Kidney (tissue), 14 donors: Measurements from ENCODE around the gene ATP6V1G2. TPM values are rescaled to one million over a fixed set of nuclear protein-coding genes. Genes with fewer than 3 reads are reported as not detected.

Experiments
- DNase-seq, 5 donors: peaks; one replicate each; pipeline ENCODE4 v3.0.0-alpha.2; 2013 to 2020
- FAIRE-seq: peaks from 2 replicates; lab custom pipeline; 2012; peaks lifted over from hg19 to GRCh38; lab: Jason Lieb, UNC
- H3K27ac ChIP-seq, 2 donors: one replicate each; pipeline ENCODE4 v1.7.0; 2013; ENCODE audit warnings: low read depth in 2 of 2, low read length in 2 of 2, inconsistent platforms in 1 of 2
- H3K27me3 ChIP-seq: one replicate; pipeline ENCODE4 v1.7.1; 2013; ENCODE audit warnings: low read length, inconsistent platforms; ENCODE audit not compliant: control insufficient read depth, insufficient read depth
- H3K36me3 ChIP-seq, 3 donors: one replicate each; pipeline versions ENCODE4 v1.7.0 to v1.7.1; 2013; ENCODE audit warnings: low read length in 3 of 3, control low read depth in 1 of 3, inconsistent platforms in 1 of 3; ENCODE audit not compliant: insufficient read depth in 3 of 3, control insufficient read depth in 2 of 3
- H3K4me1 ChIP-seq, 3 donors: one replicate each; pipeline versions ENCODE4 v1.7.0 to v1.7.1; 2013; ENCODE audit warnings: low read length in 3 of 3, inconsistent platforms in 1 of 3, low read depth in 1 of 3; ENCODE audit not compliant: control insufficient read depth in 2 of 3, insufficient read depth in 2 of 3
- H3K4me3 ChIP-seq, 3 donors: one replicate each; pipeline versions ENCODE4 v1.7.0 to v1.8.1; 2013; ENCODE audit warnings: low read length in 3 of 3, control low read depth in 1 of 3, inconsistent platforms in 1 of 3
- H3K9ac ChIP-seq, 3 donors: one replicate each; pipeline versions ENCODE4 v1.7.0 to v1.7.1; 2013; ENCODE audit warnings: low read length in 3 of 3, control low read depth in 1 of 3, inconsistent platforms in 1 of 3
- H3K9me3 ChIP-seq, 3 donors: one replicate each; pipeline versions ENCODE4 v1.7.0 to v1.7.1; 2013; ENCODE audit warnings: low read length in 3 of 3, control low read depth in 1 of 3, inconsistent platforms in 1 of 3; ENCODE audit not compliant: control insufficient read depth in 2 of 3, insufficient read depth in 1 of 3
- intact Hi-C: fragments of 100-400 bp; cut with DNase I; formaldehyde crosslinking; loops from one replicate; pipeline ENCODE4 v1.11.1; 2022
- polyA plus RNA-seq: library from polyadenylated mRNA; stranded (reverse); fragments of 350-450 nt; fragmentation: Illumina TruSeq; extraction: RNeasy Lipid Tissue Mini Kit (QIAGEN cat#74804); gene quantifications from one replicate; pipeline ENCODE4 v1.2.3, GENCODE V29; 2014; ENCODE audit warnings: low read depth, low replicate concordance; ENCODE audit not compliant: insufficient read depth
- total RNA-seq: library from RNA; stranded (reverse); fragmentation: NEBNext Ultra II Directional; extraction: Animal tissue kit (Norgen Biotek cat#: 25700); gene quantifications from one replicate; pipeline ENCODE4 v1.2.1, GENCODE V29; 2021
- TF ChIP-seq, protein P1 (sequence below): IDR thresholded peaks from 3 replicates; pipeline ENCODE4 v1.5.1; 2012; ENCODE audit warnings: mild to moderate bottlenecking, moderate library complexity, borderline replicate concordance; ENCODE audit not compliant: insufficient read depth; ENCODE audit errors: extremely low read depth
- donor health status: control.
- donor health status: control.
- donor health status: control.
- donor health status: control.
- donor health status: control.
- donor health status: DM: yes; HTN: yes; CAD: no.
- donor health status: Normal renal cell carcinoma (clear cell type).

ATP6V1G2 gene
- total and polyA plus RNA-seq, 2 donors from 2014 or later: 1.2 to 6.0 TPM

DNA sequence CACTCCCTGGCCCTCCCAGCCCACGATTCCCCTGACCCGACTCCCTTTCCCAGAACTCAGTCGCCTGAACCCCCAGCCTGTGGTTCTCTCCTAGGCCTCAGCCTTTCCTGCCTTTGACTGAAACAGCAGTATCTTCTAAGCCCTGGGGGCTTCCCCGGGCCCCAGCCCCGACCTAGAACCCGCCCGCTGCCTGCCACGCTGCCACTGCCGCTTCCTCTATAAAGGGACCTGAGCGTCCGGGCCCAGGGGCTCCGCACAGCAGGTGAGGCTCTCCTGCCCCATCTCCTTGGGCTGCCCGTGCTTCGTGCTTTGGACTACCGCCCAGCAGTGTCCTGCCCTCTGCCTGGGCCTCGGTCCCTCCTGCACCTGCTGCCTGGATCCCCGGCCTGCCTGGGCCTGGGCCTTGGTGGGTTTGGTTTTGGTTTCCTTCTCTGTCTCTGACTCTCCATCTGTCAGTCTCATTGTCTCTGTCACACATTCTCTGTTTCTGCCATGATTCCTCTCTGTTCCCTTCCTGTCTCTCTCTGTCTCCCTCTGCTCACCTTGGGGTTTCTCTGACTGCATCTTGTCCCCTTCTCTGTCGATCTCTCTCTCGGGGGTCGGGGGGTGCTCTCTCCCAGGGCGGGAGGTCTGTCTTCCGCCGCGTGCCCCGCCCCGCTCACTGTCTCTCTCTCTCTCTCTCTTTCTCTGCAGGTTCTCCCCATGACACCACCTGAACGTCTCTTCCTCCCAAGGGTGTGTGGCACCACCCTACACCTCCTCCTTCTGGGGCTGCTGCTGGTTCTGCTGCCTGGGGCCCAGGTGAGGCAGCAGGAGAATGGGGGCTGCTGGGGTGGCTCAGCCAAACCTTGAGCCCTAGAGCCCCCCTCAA, 25.9 kb upstream of the ATP6V1G2 start, which contains the start of gene LTA:
Gene LTA (plus strand): TSS at position 249 of the 871 bp plus-strand sequence. CDS start 454 bp downstream, at position 703.
- no peak within 1 kb of the TSS for H3K4me3 ChIP-seq
- no peaks in the 10 kb centered on the region for H3K27me3 ChIP-seq
- FAIRE-seq: no peak
- no peaks in the 10 kb centered on the region for H3K36me3 ChIP-seq
- intact Hi-C loops: no loop called here
- peak in 1 of 5 donors; percentile 72 for DNase-seq
- TF ChIP-seq, protein P1, sequence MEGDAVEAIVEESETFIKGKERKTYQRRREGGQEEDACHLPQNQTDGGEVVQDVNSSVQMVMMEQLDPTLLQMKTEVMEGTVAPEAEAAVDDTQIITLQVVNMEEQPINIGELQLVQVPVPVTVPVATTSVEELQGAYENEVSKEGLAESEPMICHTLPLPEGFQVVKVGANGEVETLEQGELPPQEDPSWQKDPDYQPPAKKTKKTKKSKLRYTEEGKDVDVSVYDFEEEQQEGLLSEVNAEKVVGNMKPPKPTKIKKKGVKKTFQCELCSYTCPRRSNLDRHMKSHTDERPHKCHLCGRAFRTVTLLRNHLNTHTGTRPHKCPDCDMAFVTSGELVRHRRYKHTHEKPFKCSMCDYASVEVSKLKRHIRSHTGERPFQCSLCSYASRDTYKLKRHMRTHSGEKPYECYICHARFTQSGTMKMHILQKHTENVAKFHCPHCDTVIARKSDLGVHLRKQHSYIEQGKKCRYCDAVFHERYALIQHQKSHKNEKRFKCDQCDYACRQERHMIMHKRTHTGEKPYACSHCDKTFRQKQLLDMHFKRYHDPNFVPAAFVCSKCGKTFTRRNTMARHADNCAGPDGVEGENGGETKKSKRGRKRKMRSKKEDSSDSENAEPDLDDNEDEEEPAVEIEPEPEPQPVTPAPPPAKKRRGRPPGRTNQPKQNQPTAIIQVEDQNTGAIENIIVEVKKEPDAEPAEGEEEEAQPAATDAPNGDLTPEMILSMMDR: no peak
- H3K4me1 ChIP-seq: no peaks in the 10 kb centered on the region
- H3K9ac ChIP-seq: no peak within 1 kb of the TSS
- no peak within 1 kb of the TSS for H3K27ac ChIP-seq
- no peaks in the 10 kb centered on the region for H3K9me3 ChIP-seq

DNA sequence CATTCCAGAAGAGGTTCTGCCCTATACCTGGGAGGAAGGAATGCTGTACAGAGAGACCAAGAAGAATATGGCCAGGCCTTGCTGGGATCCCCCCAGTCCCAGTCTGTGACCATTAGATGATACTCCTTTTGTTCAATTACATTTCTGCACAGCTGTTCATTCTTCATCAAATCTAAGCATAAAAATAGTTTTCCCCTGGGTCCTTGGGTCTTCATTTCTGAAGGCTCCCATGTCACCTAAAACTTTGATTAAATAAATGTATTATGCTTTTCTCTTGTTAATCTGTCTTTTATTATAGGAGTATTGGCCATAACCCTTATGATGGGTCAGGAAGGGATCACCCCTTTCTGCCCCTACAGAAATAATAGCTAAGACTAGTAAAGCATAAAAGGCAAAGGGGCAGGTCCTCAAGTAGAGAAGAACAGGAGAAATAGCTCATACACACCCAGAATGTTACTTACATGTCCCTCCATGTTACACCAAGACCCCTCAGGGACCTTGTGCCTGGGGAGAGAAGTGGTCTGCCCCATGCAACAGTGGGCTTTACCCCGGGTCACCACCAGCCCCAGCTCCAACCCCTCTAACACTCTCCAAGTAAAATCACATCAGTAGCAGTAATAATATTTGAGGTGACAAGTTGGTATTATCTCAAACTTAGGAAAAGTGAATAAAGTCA, 23.6 kb upstream of the ATP6V1G2 start:
- FAIRE-seq (no peak), DNase-seq (peak in 1 of 5 donors; percentile 2)
- H3K27ac ChIP-seq: no peak overlapping the region
- H3K27me3 ChIP-seq: no peaks in the 10 kb centered on the region
- no peaks in the 10 kb centered on the region for H3K36me3 ChIP-seq
- TF ChIP-seq, protein P1: no peak
- H3K9ac ChIP-seq: no peak overlapping the region
- no peaks in the 10 kb centered on the region for H3K9me3 ChIP-seq
- H3K4me3 ChIP-seq: no peak overlapping the region
- intact Hi-C loops: no loop called here
- H3K4me1 ChIP-seq: no peaks in the 10 kb centered on the region

DNA sequence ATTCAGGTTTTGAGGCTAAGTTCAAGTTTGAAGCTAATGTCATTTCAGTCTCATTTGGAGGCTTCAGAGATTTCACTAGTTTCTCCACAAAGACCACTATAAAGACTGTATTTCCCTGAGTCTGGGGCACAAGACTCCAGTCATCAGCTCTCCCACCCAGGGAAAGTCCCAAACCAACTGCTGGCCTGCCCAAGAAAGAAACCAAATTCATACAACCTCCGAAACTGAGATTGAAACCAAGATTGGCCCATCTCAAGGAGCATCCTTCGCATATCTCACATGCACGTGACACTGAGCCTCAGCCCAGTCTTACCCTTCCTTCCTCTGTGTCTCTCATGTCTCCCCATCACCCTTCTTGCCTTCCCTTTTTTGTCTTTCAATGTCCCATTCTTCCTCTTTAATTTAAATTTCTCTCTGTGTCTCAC, 22.1 kb upstream of the ATP6V1G2 start:
- no peak for FAIRE-seq
- H3K27ac ChIP-seq: no peak overlapping the region
- peak in 1 of 5 donors; percentile 18 for DNase-seq

More for the DNA sequence above, 22.1 kb upstream of the ATP6V1G2 start:
- H3K9me3 ChIP-seq: no peaks in the 10 kb centered on the region
- TF ChIP-seq, protein P1: no peak
- intact Hi-C loops: no loop called here
- no peak overlapping the region for H3K4me3 ChIP-seq
- no peaks in the 10 kb centered on the region for H3K27me3 ChIP-seq
- H3K4me1 ChIP-seq: no peaks in the 10 kb centered on the region
- no peak overlapping the region for H3K9ac ChIP-seq
- no peaks in the 10 kb centered on the region for H3K36me3 ChIP-seq
